ENCODE results near the gene PPP1R37. TPM values are rescaled to one million over a fixed set of nuclear protein-coding genes. Genes with fewer than 3 reads are reported as not detected.
A peak's percentile ranks its signal among the peaks of the same experiment; 100 is the strongest.

The PPP1R37 gene
- total RNA-seq, 1 experiment from 2014 or later, result 33.6 TPM

GRCh38 chr19:45066921-45067661 is 25.9 kb upstream of the PPP1R37 start:
- Mint-ChIP-seq H3K4me1 (peaks cover 6 to 16% of the 10 kb centered on the region in 2 experiments), H3K27me3 (ENCODE audit: low read depth) (no peaks in the 10 kb centered on the region), H3K4me3 (no peak overlapping the region; a peak in 1 of 5 replicates), H3K36me3 (ENCODE audit: insufficient read depth in 1 of 3, low read depth in 3 of 3) (peaks cover 40 to 74% (median 60%) of the 10 kb centered on the region in 3 experiments), H3K27ac (peak overlapping the region; percentile 44 to 68 (median 60); a peak in 4 of 7 replicates), H3K9me3 (no peaks in the 10 kb centered on the region)
- H3K56ac ChIP-seq (ENCODE audit: insufficient read length, low read depth, low read length), result no peak overlapping the region
- WGBS (ENCODE audit: extremely low coverage, insufficient read length, low lambda C conversion rate), result no CpG with 5 or more reads among the region's 38 CpGs
- H2AK5ac ChIP-seq (ENCODE audit: insufficient read length, low read length), result no peak overlapping the region
- H2BK15ac ChIP-seq (ENCODE audit: low read depth, low read length), result no peak overlapping the region
- H3K79me1 ChIP-seq (ENCODE audit: insufficient read depth, low read depth, low read length, poor library complexity, severe bottlenecking), result no peaks in the 10 kb centered on the region
- H2BK12ac ChIP-seq (ENCODE audit: insufficient read length, low read depth, low read length), result no peak overlapping the region
- H4K8ac ChIP-seq (replicated peaks; ENCODE audit: insufficient read length, low read depth, low read length), result no peak overlapping the region
- no peaks in the 10 kb centered on the region for H3K23me2 ChIP-seq (ENCODE audit: insufficient read length, low read depth, low read length, poor library complexity, severe bottlenecking)
- H2BK5ac ChIP-seq (ENCODE audit: insufficient read length, low read length), result no peak overlapping the region
- no peak overlapping the region for H3K27ac ChIP-seq (ENCODE audit: insufficient read length, low read depth, low read length)
- H3K4me2 ChIP-seq (ENCODE audit: insufficient read depth, insufficient read length, low read length), result no peak overlapping the region
- H2BK120ac ChIP-seq (ENCODE audit: low read depth, low read length, poor library complexity, severe bottlenecking), result no peak overlapping the region
- no peak overlapping the region for H3K4ac ChIP-seq (ENCODE audit: low read depth, low read length)
- H4K20me1 ChIP-seq (ENCODE audit: control insufficient read depth, insufficient read depth, insufficient read length), result no peaks in the 10 kb centered on the region
- H3K4me1 ChIP-seq (ENCODE audit: insufficient read depth, low read length), result no peaks in the 10 kb centered on the region
- no peak overlapping the region for H3K23ac ChIP-seq (ENCODE audit: insufficient read length, low read depth, low read length)
- H3K18ac ChIP-seq (ENCODE audit: insufficient read length, low read depth, low read length), result no peak overlapping the region
- H4K91ac ChIP-seq (ENCODE audit: insufficient read length, low read depth, low read length), result no peak overlapping the region
- H3K79me2 ChIP-seq (ENCODE audit: insufficient read depth, low read length), result no peaks in the 10 kb centered on the region
- H4K5ac ChIP-seq (ENCODE audit: insufficient read length, low read depth, low read length), result no peak overlapping the region
- H2AFZ ChIP-seq (ENCODE audit: low read length), result no peak overlapping the region
- no peak for TF ChIP-seq CTCF (conservative IDR thresholded peaks at IDR 0.05)
- H2BK20ac ChIP-seq (ENCODE audit: low read depth, low read length, poor library complexity, severe bottlenecking), result no peak overlapping the region
- no peaks in the 10 kb centered on the region for H3K9me3 ChIP-seq (ENCODE audit: control insufficient read depth, low read depth, low read length)
- H3T11ph ChIP-seq (ENCODE audit: low read length), result no peak overlapping the region
- DNase-seq, result no peak
- no peak overlapping the region for H3K14ac ChIP-seq (ENCODE audit: insufficient read depth, low read length)
- H3K9ac ChIP-seq (ENCODE audit: extremely low read depth, insufficient read length, low read length), result no peak overlapping the region
- no peaks in the 10 kb centered on the region for H3K27me3 ChIP-seq (ENCODE audit: insufficient read depth, low read length)

All from H9 (cell line).